ENCODE data around the gene SLC4A5. TPM values are rescaled to one million over a fixed set of nuclear protein-coding genes. Genes with fewer than 3 reads are reported as not detected.
"Not testable (repeated sequence)": the region's sequence is repeated elsewhere in the genome, so short reads cannot be mapped to it uniquely, and the experiment has no call there.

Gene SLC4A5
- total RNA-seq, 1 experiment from 2014 or later: not detected

DNA sequence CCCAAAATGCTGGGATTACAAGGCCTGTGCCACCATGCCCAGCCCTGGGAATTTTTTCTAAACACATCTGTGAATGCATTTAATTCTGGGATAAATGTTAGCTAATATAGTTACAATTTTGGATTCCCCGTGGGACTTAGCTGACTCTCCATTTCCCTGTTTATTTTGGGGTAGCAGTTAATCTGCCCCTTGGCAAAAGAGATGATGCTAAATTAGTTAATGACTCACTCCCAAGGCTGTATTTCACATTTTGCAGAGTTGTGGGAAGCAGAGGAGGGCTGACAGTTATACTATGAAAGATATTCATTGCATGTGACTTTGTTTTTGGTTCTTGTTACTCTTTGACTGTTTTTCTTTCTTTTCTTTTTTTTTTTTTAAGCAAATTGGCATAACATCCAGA is 141.6 kb downstream of the SLC4A5 start:
- no peak for DNase-seq (ENCODE audit: low read depth)

DNA sequence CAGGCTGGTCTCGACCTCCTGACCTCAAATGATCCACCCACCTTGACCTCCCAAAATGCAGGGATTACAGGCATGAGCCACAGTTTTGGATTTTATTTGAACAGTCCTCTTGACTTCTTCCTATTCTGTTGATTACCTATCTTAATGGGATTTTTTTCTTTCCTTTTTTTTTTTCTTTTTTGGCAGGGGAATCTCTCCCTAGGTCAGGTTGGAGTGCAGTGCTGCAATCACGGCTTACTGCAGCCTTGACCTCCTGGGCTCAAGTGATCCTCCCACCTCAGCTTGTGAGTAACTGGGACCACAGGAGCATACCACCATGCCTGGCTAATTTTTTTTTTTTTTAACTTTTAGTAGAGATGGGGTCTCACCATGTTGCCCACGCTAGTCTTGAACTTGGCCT is 142.0 kb downstream of the SLC4A5 start:
- DNase-seq (ENCODE audit: low read depth): no peak

DNA sequence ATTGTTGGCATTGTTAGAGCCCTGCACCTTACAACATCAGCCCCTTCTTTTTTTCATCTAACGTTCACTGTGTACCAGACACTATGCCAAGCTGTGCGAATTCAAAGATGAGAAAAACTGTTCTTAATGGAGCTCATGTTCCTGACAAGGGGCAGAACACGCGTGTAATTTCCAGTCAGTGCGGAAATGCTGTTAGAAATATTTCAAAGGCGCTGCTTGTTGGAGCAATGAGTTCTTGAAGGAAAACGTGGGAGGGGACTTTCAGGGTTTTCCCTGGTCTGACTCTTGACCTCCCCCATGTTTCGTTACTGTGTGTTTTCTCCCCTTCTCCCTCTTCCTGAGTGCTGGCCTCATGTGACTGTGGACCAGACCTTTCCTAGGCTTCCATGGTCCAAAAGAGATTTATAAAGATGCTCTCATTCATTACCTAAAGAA is 143.3 kb downstream of the SLC4A5 start:
- DNase-seq (ENCODE audit: low read depth): no peak

GRCh38 chr2:74199275-74199701 is 143.9 kb downstream of the SLC4A5 start:
- DNase-seq (ENCODE audit: low read depth): no peak

DNA sequence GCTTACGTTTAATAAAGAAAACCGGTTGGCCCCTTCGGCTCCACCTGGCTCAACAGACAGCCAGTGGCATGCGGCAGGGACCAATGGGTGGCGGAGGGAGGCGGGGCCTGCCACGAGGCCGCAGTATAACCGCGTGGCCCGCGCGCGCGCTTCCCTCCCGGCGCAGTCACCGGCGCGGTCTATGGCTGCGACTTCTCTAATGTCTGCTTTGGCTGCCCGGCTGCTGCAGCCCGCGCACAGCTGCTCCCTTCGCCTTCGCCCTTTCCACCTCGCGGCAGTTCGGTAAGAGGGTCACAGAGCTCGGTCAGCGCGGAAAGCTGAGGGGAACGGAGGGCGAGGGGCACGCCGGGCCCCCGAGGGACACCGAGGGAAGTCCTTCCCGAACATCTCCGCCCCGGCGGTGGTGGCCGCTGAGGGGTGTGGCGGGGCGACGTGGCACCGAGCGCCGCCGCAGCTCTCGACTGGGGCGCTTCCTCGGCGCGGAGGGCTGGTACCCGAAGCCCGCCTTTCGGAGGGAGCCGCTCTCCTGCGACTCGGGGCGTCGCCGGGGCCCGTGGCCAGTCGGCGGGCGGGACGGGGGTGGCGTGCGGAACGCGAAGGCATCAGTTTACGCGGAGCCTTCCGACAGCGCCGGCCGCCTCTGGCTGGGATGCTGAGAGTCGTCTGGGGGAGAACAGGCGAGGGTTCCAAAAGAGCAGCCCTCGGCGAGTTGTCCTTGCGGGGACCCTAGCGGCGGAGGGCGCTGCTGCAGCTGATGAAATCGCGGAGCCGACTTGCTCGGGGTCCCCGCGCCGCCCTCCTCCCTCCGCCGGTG is 144.5 kb downstream of the SLC4A5 start, which contains the start of gene MTHFD2:
MTHFD2 (plus strand) TSS at position 155 of the 814 bp plus-strand sequence; CDS start at position 182, 27 bp downstream.
- peak; percentile 99 for DNase-seq (ENCODE audit: low read depth)

- DNase-seq (ENCODE audit: low read depth): no peak
Observed at GRCh38 chr2:74198023-74198460, 145.2 kb downstream of the SLC4A5 start.

- no peak for DNase-seq (ENCODE audit: low read depth)
Observed at GRCh38 chr2:74197049-74197448, 146.2 kb downstream of the SLC4A5 start.

DNA sequence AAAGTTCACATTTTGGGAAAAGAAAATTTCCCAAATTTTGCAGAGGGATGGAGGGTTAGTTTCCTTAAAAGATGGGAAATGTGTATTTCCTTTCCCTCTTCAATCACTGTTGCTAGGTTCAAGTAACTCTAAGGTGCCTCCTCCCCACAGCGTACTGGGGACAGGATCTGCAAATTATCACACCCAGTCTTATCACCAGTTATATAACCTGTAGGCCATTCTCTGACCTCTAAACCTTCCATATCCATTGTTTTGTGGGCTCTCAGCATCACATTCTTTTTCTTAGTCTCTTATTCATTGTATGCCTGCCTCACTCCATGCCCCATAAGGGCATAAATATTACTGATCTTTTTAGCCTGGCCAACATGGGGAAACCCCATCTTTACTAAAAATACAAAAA is 148.4 kb downstream of the SLC4A5 start:
- DNase-seq (ENCODE audit: low read depth): no peak

DNA sequence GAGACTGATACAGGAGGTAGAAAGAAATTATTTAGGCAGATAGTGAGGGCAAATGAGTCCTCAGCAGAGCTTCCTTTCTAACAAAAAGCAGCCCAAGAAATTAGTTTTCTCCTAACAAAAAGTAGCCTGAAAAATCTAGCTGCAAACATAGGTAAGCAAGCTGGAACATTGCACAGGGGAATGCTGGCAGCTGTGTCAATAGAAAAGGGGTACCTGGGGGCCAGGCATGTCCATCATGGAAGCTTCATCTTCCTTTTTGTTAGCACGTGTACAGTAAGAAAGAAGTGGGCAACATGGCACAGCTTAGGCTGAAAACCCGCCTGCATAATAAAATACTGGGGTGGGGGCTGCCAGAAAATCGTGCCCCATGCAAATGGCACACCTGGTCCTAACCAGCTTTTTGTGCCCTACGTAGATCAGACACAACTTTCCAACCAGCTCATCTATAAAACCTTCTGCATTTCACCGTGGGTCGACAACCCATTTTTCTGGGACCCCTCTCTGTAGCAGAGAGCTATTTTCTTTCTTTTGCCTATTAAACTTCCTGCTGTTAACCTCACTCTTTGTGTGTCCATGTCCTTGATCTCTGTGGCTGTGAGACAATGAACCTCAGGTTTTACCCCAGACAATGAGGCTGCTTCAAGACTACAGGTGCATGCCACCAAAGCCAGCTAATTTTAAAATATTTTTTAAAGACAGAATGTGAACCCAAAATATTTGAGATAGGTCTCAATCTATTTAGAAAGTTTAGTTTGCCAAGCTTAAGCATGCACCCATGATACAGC is 151.4 kb downstream of the SLC4A5 start:
- DNase-seq (ENCODE audit: low read depth): no peak

DNA sequence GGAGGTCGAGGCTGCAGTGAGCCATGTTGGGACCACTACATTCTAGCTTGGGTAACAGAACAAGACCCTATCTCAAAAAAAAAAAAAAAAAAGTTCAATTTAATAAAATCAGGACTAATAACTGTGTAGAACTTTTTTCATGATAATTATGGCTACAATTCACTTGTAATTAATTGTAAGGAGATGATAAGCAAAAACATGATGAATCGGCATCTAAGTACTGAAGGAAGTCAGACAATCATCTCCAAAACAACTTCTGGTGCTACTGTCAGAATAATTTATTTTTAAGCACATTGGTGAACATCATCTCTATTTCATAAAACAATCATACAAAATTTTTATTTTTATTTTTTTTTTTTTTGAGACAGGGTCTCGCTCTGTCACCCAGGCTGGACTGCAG is 154.5 kb downstream of the SLC4A5 start:
- no peak for DNase-seq (ENCODE audit: low read depth)

DNA sequence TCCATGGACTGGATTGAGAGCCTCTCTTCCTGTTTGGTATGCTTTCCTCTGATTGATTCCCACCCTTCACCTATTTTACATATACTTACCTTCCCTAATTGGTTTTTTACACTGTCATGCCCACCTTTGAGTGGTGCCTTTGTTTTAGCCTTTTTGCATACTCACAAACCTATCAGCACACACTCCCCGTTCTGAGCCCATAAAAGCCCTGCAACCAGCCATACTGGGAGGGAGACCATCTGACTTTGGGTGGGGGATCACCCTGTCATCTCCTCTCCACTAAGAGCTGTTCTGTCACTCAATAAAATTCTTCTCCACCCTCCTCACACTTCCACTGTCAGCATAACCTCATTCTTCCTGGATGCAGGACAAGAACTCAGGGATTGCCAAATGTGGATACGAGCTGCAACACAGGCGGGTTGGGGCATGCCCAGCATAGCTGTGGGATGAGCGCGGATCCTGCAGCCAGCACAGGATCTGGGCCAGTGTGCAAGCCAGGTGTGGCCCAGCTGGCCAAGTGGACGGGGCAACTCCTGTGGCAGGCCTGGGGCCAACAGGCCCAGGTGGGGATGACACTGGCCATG is 155.1 kb downstream of the SLC4A5 start:
- peak; percentile 37 for DNase-seq (ENCODE audit: low read depth)

GRCh38 chr2:74186706-74187105 is 156.5 kb downstream of the SLC4A5 start:
- DNase-seq (ENCODE audit: low read depth): not testable (repeated sequence)

DNA sequence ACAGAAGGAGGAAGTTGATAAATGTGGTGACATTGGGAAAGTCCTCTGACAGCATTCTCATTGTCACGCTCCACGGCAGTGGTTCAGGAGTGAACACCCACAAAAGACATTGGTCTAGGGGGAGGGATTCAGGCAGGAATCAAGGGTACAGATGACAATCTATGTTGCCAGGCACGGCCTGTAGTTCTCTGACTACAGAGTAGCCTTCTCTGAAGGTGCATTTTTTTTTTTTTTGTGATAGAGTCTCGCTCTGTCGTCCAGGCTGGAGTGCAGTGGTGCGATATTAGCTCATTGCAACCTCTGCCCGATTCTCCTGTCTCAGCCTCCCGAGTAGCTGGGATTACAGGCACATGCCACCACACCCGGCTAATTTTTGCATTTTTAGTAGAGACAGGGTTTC is 157.2 kb downstream of the SLC4A5 start:
- DNase-seq (ENCODE audit: low read depth): no peak

GRCh38 chr2:74183878-74184277 is 159.3 kb downstream of the SLC4A5 start:
- DNase-seq (ENCODE audit: low read depth): no peak

DNA sequence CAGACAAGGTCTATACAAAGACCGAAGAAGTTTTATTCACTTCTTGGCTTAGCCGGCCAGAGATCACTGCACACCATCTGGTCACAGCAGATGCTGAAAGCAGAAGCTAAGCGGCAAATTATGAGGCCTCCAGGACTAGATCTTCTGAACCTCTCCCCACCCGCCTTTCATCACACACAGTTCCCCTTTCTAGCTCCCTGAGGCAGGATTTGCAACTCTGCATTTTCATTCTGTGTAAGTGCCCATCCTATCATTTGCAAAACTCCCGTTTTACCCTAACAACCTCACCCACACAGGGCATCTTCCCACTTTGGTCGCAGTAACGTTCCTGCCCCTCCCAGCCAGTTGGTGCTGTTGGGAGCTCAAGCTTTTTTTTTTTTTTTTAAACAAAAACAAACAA is 161.5 kb downstream of the SLC4A5 start:
- no peak for DNase-seq (ENCODE audit: low read depth)

DNA sequence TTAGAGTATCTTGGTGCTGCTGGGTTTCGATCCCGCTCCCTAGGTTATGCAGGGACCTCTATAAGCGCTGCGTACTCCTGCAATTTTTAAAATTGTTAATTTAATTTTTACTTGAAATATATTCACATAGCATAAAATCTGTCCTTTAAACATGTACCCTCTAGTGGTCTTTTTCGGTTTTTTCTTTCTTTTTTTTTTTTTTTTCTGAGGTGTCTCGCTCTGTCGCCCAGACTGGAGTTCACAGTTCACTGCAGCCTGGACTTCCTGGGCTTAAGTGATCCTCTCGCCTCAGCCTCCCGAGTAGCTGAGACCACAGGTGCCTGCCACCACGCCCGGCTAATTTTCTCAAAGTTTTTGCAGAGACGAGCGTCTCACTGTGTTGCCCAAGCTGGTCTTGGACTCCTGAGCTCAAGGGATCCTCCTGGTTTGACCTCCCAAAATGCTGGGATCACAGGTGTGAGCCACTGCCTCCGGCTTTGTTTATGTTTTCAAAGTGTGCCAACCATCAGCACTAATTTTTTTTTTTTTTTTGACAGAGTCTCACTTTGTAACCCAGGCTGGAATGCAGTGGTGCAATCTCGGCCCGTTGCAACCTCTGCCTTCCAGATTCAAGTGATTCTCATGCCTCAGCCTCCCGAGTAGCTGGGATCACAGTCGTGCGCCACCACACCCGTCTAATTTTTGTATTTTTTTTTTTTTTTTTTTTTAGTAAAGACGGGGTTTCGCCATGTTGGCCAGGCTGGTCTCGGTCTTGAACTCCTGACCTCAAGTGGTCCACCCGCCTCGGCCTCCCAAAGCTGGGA is 164.0 kb downstream of the SLC4A5 start:
- DNase-seq (ENCODE audit: low read depth): no peak

DNA sequence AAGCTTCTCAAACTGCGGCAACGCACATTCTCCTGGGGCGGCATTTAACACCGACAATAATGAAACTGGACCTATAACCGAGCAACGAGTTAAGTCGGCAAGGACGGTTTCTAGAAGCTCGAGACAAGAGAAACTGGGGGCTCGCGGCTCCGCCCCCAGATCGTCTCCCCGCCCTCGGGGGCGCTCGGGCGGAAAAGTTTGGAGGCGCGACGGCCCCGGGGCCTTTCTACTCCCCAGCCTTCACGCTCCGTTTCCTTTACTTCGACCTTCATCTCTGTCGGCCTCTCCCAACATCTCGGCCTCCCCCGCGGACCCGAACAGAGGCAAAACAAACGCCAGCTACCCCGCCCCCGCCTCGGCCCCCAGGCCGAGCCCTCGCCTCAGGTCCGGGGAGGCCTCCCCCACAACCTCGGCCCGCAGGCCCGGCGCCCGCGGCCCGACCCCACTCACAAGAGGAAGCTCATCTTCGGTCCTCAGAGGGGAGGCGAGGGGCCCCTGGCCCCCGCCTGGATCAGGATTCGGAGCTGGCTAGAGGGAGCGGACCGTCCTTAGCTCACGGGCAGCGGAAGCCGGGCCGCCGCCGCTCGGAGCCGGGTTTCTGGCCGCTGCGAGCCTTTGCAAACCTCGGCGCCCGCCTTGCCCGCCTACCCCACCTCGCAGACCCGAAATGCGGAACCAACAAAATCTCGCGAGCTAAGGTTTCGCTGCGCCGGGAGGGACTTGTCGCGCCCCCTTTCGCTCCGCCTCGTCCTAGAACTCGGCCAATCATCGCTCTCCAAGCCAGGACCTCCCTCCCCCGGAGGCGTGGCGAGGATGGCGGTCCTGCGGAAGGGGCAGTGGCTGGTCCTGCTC is 164.8 kb downstream of the SLC4A5 start, which contains the start of gene MOB1A:
MOB1A (minus strand) TSS at position 669 of the 852 bp plus-strand sequence; CDS start at position 464, 205 bp downstream.
- DNase-seq (ENCODE audit: low read depth): peak; percentile 98

DNA sequence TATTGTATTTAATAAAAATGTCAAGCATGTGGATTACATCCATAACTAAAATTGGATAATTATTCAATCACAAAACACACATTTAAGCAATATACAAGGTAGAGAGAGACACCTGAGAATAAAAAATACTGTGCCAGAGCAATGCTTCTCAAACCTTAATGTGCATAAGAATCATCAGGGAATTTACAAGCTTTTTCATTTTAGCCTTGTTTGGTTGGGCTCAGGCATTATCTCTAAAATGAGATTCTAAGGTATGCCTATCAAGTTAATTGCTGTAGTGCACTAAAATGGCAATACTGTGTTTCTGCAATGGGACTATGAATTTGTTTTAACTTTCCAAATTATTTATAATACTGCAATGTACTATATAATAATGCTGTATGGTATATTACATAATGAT is 165.5 kb downstream of the SLC4A5 start:
- no peak for DNase-seq (ENCODE audit: low read depth)

GRCh38 chr2:74174909-74175308 is 168.3 kb downstream of the SLC4A5 start:
- no peak for DNase-seq (ENCODE audit: low read depth)

- DNase-seq (ENCODE audit: low read depth): no peak
Observed at GRCh38 chr2:74168739-74169138, 174.5 kb downstream of the SLC4A5 start.
